Measurements from ENCODE around the gene HUS1B. TPM values are rescaled to one million over a fixed set of nuclear protein-coding genes. Genes with fewer than 3 reads are reported as not detected.
A peak's percentile ranks its signal among the peaks of the same experiment; 100 is the strongest.

The HUS1B gene
- total and polyA plus RNA-seq, 9 of the 15 experiments (the other 6 are each of a cell fraction or from before 2014, with no cell fraction given) = 0.16 to 1.4 (median 0.38) TPM; not detected in 1

GRCh38 chr6:658244-658643 lies 1.3 kb upstream of the HUS1B start (continued):
- TF ChIP-seq ZNF507 (tag; conservative IDR thresholded peaks at IDR 0.05) (no peak), CBX2 (IDR thresholded peaks at IDR 0.05; ENCODE audit: insufficient read depth, low read length, poor library complexity, severe bottlenecking) (no peak), FOXA1 (IDR thresholded peaks at IDR 0.05; ENCODE audit: borderline replicate concordance) (no peak), BRD9 (IDR thresholded peaks at IDR 0.05; ENCODE audit: low read depth, partially characterized antibody) (no peak), MNT (conservative IDR thresholded peaks at IDR 0.05) (no peak), TCF3 (CRISPR knock-in tag; IDR thresholded peaks at IDR 0.05) (peak; percentile 59), GATAD2A (IDR thresholded peaks at IDR 0.05) (0 out of 2 replicates have a peak, but pooled peaks have one; percentile 33), TEAD4 (IDR thresholded peaks at IDR 0.05; ENCODE audit: low read length) (peak; percentile 78), TEAD4 (CRISPR knock-in tag; IDR thresholded peaks at IDR 0.05; ENCODE audit: borderline replicate concordance) (no peak), EP300 (IDR thresholded peaks at IDR 0.05; ENCODE audit: low read length) (peak; percentile 74; the same call in 1 of the 2 replicates), RUNX1 (IDR thresholded peaks at IDR 0.05; ENCODE audit: low read depth) (no peak), PTBP1 (IDR thresholded peaks at IDR 0.05; ENCODE audit: low read depth, low read length) (no peak), CBFA2T3 (IDR thresholded peaks at IDR 0.05) (peak; percentile 70), TAF1 (IDR thresholded peaks at IDR 0.05; ENCODE audit: control insufficient read depth, extremely low read depth, insufficient read depth, low read length, severe bottlenecking) (no peak), CREM (IDR thresholded peaks at IDR 0.05; ENCODE audit: low read depth) (peak; percentile 31; the same call in 1 of the 2 replicates), ZFP36 (IDR thresholded peaks at IDR 0.05; ENCODE audit: low read depth, low read length, partially characterized antibody) (no peak), TSC22D4 (tag; IDR thresholded peaks at IDR 0.05) (no peak), STAT5B (CRISPR knock-in tag; IDR thresholded peaks at IDR 0.05) (no peak), ZEB2 (IDR thresholded peaks at IDR 0.05) (peak; percentile 47; the same call in 1 of the 2 replicates), SRF (CRISPR knock-in tag; IDR thresholded peaks at IDR 0.05) (no peak), ARID1B (IDR thresholded peaks at IDR 0.05) (peak; percentile 80)
- TF ChIP-seq, protein P1, sequence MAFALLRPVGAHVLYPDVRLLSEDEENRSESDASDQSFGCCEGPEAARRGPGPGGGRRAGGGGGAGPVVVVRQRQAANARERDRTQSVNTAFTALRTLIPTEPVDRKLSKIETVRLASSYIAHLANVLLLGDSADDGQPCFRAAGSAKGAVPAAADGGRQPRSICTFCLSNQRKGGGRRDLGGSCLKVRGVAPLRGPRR (CRISPR knock-in tag; IDR thresholded peaks at IDR 0.05) = no peak
- TF ChIP-seq, protein P2, sequence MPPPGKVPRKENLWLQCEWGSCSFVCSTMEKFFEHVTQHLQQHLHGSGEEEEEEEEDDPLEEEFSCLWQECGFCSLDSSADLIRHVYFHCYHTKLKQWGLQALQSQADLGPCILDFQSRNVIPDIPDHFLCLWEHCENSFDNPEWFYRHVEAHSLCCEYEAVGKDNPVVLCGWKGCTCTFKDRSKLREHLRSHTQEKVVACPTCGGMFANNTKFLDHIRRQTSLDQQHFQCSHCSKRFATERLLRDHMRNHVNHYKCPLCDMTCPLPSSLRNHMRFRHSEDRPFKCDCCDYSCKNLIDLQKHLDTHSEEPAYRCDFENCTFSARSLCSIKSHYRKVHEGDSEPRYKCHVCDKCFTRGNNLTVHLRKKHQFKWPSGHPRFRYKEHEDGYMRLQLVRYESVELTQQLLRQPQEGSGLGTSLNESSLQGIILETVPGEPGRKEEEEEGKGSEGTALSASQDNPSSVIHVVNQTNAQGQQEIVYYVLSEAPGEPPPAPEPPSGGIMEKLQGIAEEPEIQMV (tag; conservative IDR thresholded peaks at IDR 0.05; ENCODE audit: low read depth) = no peak; the same call in 1 of the 2 replicates
- TF ChIP-seq, protein P3, sequence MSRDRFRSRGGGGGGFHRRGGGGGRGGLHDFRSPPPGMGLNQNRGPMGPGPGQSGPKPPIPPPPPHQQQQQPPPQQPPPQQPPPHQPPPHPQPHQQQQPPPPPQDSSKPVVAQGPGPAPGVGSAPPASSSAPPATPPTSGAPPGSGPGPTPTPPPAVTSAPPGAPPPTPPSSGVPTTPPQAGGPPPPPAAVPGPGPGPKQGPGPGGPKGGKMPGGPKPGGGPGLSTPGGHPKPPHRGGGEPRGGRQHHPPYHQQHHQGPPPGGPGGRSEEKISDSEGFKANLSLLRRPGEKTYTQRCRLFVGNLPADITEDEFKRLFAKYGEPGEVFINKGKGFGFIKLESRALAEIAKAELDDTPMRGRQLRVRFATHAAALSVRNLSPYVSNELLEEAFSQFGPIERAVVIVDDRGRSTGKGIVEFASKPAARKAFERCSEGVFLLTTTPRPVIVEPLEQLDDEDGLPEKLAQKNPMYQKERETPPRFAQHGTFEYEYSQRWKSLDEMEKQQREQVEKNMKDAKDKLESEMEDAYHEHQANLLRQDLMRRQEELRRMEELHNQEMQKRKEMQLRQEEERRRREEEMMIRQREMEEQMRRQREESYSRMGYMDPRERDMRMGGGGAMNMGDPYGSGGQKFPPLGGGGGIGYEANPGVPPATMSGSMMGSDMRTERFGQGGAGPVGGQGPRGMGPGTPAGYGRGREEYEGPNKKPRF (IDR thresholded peaks at IDR 0.05; ENCODE audit: low read depth, low read length) = no peak
- TF ChIP-seq, protein P4, sequence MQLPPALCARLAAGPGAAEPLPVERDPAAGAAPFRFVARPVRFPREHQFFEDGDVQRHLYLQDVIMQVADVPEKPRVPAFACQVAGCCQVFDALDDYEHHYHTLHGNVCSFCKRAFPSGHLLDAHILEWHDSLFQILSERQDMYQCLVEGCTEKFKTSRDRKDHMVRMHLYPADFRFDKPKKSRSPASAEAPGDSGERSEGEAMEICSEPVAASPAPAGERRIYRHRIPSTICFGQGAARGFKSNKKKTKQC (CRISPR knock-in tag; IDR thresholded peaks at IDR 0.05) = no peak
